ENCODE results near the gene CALHM4.
"Not testable (repeated sequence)": the region's sequence is repeated elsewhere in the genome, so short reads cannot be mapped to it uniquely, and the experiment has no call there.

The CALHM4 gene

GRCh38 chr6:116586276-116586675 lies 32.7 kb downstream of the CALHM4 start:
- DNase-seq (ENCODE audit: low read depth): no peak
- H3K4me3 ChIP-seq (ENCODE audit: low read depth, low read length): no peak overlapping the region
- TF ChIP-seq, protein P1, sequence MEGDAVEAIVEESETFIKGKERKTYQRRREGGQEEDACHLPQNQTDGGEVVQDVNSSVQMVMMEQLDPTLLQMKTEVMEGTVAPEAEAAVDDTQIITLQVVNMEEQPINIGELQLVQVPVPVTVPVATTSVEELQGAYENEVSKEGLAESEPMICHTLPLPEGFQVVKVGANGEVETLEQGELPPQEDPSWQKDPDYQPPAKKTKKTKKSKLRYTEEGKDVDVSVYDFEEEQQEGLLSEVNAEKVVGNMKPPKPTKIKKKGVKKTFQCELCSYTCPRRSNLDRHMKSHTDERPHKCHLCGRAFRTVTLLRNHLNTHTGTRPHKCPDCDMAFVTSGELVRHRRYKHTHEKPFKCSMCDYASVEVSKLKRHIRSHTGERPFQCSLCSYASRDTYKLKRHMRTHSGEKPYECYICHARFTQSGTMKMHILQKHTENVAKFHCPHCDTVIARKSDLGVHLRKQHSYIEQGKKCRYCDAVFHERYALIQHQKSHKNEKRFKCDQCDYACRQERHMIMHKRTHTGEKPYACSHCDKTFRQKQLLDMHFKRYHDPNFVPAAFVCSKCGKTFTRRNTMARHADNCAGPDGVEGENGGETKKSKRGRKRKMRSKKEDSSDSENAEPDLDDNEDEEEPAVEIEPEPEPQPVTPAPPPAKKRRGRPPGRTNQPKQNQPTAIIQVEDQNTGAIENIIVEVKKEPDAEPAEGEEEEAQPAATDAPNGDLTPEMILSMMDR (IDR thresholded peaks at IDR 0.05; ENCODE audit: control insufficient read depth, extremely low read depth, insufficient read depth): no peak

- no peak for DNase-seq (ENCODE audit: low read depth)
- no peak overlapping the region for H3K4me3 ChIP-seq (ENCODE audit: low read depth, low read length)
- TF ChIP-seq, protein P1 (IDR thresholded peaks at IDR 0.05; ENCODE audit: control insufficient read depth, extremely low read depth, insufficient read depth): no peak
Measured at GRCh38 chr6:116586738-116587137, 33.2 kb downstream of the CALHM4 start.

- peak; percentile 61 for DNase-seq (ENCODE audit: low read depth)
- H3K4me3 ChIP-seq (ENCODE audit: low read depth, low read length): no peak overlapping the region
- TF ChIP-seq, protein P1 (IDR thresholded peaks at IDR 0.05; ENCODE audit: control insufficient read depth, extremely low read depth, insufficient read depth): no peak
Measured at GRCh38 chr6:116595247-116595646, 41.7 kb downstream of the CALHM4 start.

- H3K4me3 ChIP-seq (ENCODE audit: low read depth, low read length): no peak overlapping the region
- TF ChIP-seq, protein P1 (IDR thresholded peaks at IDR 0.05; ENCODE audit: control insufficient read depth, extremely low read depth, insufficient read depth): no peak
- DNase-seq (ENCODE audit: low read depth): no peak
Measured at GRCh38 chr6:116596815-116597214, 43.3 kb downstream of the CALHM4 start.

- DNase-seq (ENCODE audit: low read depth); H3K4me3 ChIP-seq (ENCODE audit: low read depth, low read length): not testable (repeated sequence)
Measured at GRCh38 chr6:116603916-116604315, 50.4 kb downstream of the CALHM4 start.

- H3K4me3 ChIP-seq (ENCODE audit: low read depth, low read length); DNase-seq (ENCODE audit: low read depth): not testable (repeated sequence)
Measured at GRCh38 chr6:116604868-116605267, 51.3 kb downstream of the CALHM4 start.

GRCh38 chr6:116605935-116606334 lies 52.4 kb downstream of the CALHM4 start:
- no peak overlapping the region for H3K4me3 ChIP-seq (ENCODE audit: low read depth, low read length)
- TF ChIP-seq, protein P1 (IDR thresholded peaks at IDR 0.05; ENCODE audit: control insufficient read depth, extremely low read depth, insufficient read depth): no peak
- no peak for DNase-seq (ENCODE audit: low read depth)

All from LNCaP clone FGC (cell line).